DOHH2 (cell line): Measurements from ENCODE around the gene SLC22A31.

Source experiments
- H3F3A ChIP-seq: fragments of 200-600 bp; sonication (generic), shearing (Covaris generic); 2 replicates; pipeline ENCODE4 v1.6.0; 2016; ENCODE audit warnings: antibody characterized with exemption, mild to moderate bottlenecking; ENCODE audit not compliant: control insufficient read depth, insufficient read depth
- H3K27ac ChIP-seq: fragments of 200-600 bp; sonication (generic); 2 replicates; pipeline ENCODE4 v1.5.1; 2014; ENCODE audit warnings: low read depth, mild to moderate bottlenecking, low read length, moderate library complexity
- H3K27me3 ChIP-seq: fragments of 200-600 bp; sonication (generic); 2 replicates; pipeline ENCODE4 v1.6.1; 2014; ENCODE audit warnings: mild to moderate bottlenecking, low read length, mixed read lengths; ENCODE audit not compliant: control insufficient read depth
- H3K36me3 ChIP-seq: fragments of 200-600 bp; sonication (generic); 2 replicates; pipeline ENCODE4 v1.6.1; 2014; ENCODE audit warnings: mild to moderate bottlenecking, low read length, moderate library complexity, mixed read lengths; ENCODE audit not compliant: control insufficient read depth
- H3K4me1 ChIP-seq: fragments of 200-600 bp; sonication (generic); 2 replicates; pipeline ENCODE4 v1.6.1; 2014; ENCODE audit warnings: mild to moderate bottlenecking, low read length, mixed read lengths; ENCODE audit not compliant: control insufficient read depth
- H3K4me2 ChIP-seq: fragments of 200-600 bp; sonication (generic); 2 replicates; pipeline ENCODE4 v1.6.0; 2014; ENCODE audit warnings: mild to moderate bottlenecking, low read length, moderate library complexity
- H3K4me3 ChIP-seq: fragments of 200-600 bp; sonication (generic); 2 replicates; pipeline ENCODE4 v1.5.1; 2014; ENCODE audit warnings: mild to moderate bottlenecking, low read length, mixed read lengths
- H3K79me2 ChIP-seq: fragments of 200-600 bp; sonication (generic); 2 replicates; pipeline ENCODE4 v1.6.1; 2014; ENCODE audit warnings: mild to moderate bottlenecking, low read length, mixed read lengths; ENCODE audit not compliant: control insufficient read depth
- H3K9me2 ChIP-seq: fragments of 200-600 bp; sonication (generic); replicated peaks from 2 replicates; pipeline ENCODE4 v1.6.1; 2014; ENCODE audit warnings: mild to moderate bottlenecking, low read length, mixed read lengths; ENCODE audit not compliant: control insufficient read depth
- H3K9me3 ChIP-seq: fragments of 200-600 bp; sonication (generic); 2 replicates; pipeline ENCODE4 v1.6.1; 2014; ENCODE audit warnings: antibody characterized with exemption, low read length, mixed read lengths; ENCODE audit not compliant: control insufficient read depth, insufficient read depth
- H4K20me1 ChIP-seq: fragments of 200-600 bp; sonication (generic); 2 replicates; pipeline ENCODE4 v1.6.0; 2014; ENCODE audit warnings: low read depth, mild to moderate bottlenecking, antibody characterized with exemption, low read length, moderate library complexity; ENCODE audit not compliant: control insufficient read depth, insufficient read depth
- CTCF ChIP-seq: fragments of 200-600 bp; sonication (generic); IDR thresholded peaks from one replicate; pipeline ENCODE4 v1.5.1; 2014; ENCODE audit warnings: antibody characterized with exemption, mild to moderate bottlenecking, low read depth, low read length; ENCODE audit not compliant: poor library complexity, severe bottlenecking
- EZH2phosphoT487 ChIP-seq: fragments of 200-600 bp; sonication (generic); IDR thresholded peaks from 2 replicates; pipeline ENCODE4 v1.6.1; 2017; ENCODE audit warnings: borderline replicate concordance, mild to moderate bottlenecking, antibody characterized with exemption, low read length, moderate library complexity, mixed read lengths

The SLC22A31 gene

DNA sequence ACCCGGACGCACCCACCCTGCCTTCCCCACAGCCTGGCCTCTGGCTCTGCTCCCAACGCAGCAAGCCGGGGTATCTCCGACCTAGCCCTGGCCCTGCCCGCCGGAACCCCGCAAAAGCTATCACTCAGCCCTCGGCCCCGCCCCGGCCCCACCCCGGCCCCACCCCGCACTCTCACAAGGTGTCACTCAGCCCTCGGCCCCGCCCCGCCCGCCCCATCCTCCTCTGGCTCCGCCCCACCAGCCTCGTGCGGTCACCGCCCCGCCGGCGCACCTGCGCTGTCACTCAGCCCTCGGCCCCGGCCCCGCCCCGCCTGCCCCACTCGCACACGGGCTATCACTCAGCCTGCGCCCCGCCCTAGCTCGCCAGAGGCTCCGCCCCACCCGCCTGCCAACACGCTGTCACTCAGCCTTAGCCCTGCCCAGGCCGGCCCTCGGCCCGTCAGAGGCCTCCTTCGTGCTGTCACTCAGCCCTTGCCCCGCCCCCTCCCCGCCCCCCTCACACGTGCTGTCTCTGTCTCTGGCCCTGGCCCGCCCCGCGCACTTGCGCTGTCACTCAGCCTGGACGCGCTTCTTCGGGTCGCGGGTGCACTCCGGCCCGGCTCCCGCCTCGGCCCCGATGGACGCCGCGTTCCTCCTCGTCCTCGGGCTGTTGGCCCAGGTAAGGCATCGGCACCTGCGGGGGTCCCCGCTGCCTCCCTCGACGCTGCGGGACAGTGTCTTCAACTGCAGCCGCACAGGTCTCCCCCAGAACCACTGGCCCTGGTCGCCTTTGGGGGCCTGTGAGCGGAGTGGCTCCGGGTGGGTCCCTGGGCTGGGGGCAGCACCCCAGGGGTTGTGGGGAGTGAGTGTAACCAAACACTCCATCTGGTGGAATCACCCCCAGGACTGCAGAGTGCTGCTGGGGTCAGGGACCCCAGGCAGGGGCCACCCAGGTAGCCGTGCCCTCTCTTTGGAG, 28.8 kb downstream of the SLC22A31 start, which contains the start of gene CDH15:
CDH15 (plus strand) TSS at position 533 of the 955 bp plus-strand sequence; CDS start at position 617, 84 bp downstream.
- H3K27me3 ChIP-seq, result peaks cover 45% of the 10 kb centered on the region
- no peaks in the 10 kb centered on the region for H3K9me3 ChIP-seq
- no peaks in the 10 kb centered on the region for H3K36me3 ChIP-seq
- TF ChIP-seq CTCF, result no peak
- TF ChIP-seq EZH2phosphoT487, result no peak
- H3K27ac ChIP-seq, result no peak within 1 kb of the TSS
- no peaks in the 10 kb centered on the region for H3F3A ChIP-seq
- H4K20me1 ChIP-seq, result no peaks in the 10 kb centered on the region
- H3K4me3 ChIP-seq, result peak within 1 kb of the TSS; percentile 50
- no peaks in the 10 kb centered on the region for H3K79me2 ChIP-seq
- H3K4me2 ChIP-seq, result peak within 1 kb of the TSS; percentile 75
- H3K9me2 ChIP-seq, result no peaks in the 10 kb centered on the region
- H3K4me1 ChIP-seq, result peaks cover 47% of the 10 kb centered on the region

GRCh38 chr16:89170346-89171215, 29.8 kb downstream of the SLC22A31 start:
- Histone ChIP-seq H3K27ac (no peak overlapping the region), H3K9me2 (no peaks in the 10 kb centered on the region), H4K20me1 (no peaks in the 10 kb centered on the region), H3K4me3 (peak overlapping the region; percentile 50), H3K4me2 (peak overlapping the region; percentile 75), H3F3A (no peaks in the 10 kb centered on the region), H3K9me3 (no peaks in the 10 kb centered on the region), H3K79me2 (no peaks in the 10 kb centered on the region), H3K4me1 (peaks cover 47% of the 10 kb centered on the region), H3K36me3 (no peaks in the 10 kb centered on the region), H3K27me3 (peaks cover 45% of the 10 kb centered on the region)
- no peak for TF ChIP-seq CTCF
- TF ChIP-seq EZH2phosphoT487, result no peak

- H3K36me3 ChIP-seq, result no peaks in the 10 kb centered on the region
- H3K4me1 ChIP-seq, result peaks cover 47% of the 10 kb centered on the region
- H4K20me1 ChIP-seq, result no peaks in the 10 kb centered on the region
- H3K9me2 ChIP-seq, result no peaks in the 10 kb centered on the region
- H3K9me3 ChIP-seq, result no peaks in the 10 kb centered on the region
- H3K27ac ChIP-seq, result no peak overlapping the region
- H3F3A ChIP-seq, result no peaks in the 10 kb centered on the region
- peaks cover 43% of the 10 kb centered on the region for H3K27me3 ChIP-seq
- TF ChIP-seq EZH2phosphoT487 (no peak), CTCF (no peak)
- no peak overlapping the region for H3K4me2 ChIP-seq
- no peaks in the 10 kb centered on the region for H3K79me2 ChIP-seq
- H3K4me3 ChIP-seq, result no peak overlapping the region
Measured at GRCh38 chr16:89169778-89170177, 30.6 kb downstream of the SLC22A31 start.
